Suprapubic skin (tissue), 4 donors: ENCODE results near the gene KEL. TPM values are rescaled to one million over a fixed set of nuclear protein-coding genes. Genes with fewer than 3 reads are reported as not detected.

Experiments
- DNase-seq, 2 donors: peaks; one replicate each; pipeline ENCODE4 v3.0.0-alpha.2; 2019; ENCODE audit warnings: low spot score in 2 of 2
- H3K27ac ChIP-seq: fragments of 200-600 bp; sonication (generic); one replicate; pipeline ENCODE4 v1.5.1; 2019
- H3K27me3 ChIP-seq: fragments of 200-600 bp; sonication (generic); one replicate; pipeline ENCODE4 v1.5.1; 2019
- H3K36me3 ChIP-seq: fragments of 200-600 bp; sonication (generic); one replicate; pipeline ENCODE4 v1.5.1; 2019
- H3K4me1 ChIP-seq: fragments of 200-600 bp; sonication (generic); one replicate; pipeline ENCODE4 v1.5.1; 2019
- H3K4me3 ChIP-seq: fragments of 200-600 bp; sonication (generic); one replicate; pipeline ENCODE4 v1.5.1; 2019; ENCODE audit warnings: mild to moderate bottlenecking
- H3K9me3 ChIP-seq: fragments of 200-600 bp; sonication (generic); one replicate; pipeline ENCODE4 v1.5.1; 2019
- CTCF ChIP-seq, 2 donors: fragments of 200-600 bp in 1 of 2; fragments of 450-650 bp in 1 of 2; sonication (generic) in 1 of 2; IDR thresholded peaks; one replicate each; pipeline ENCODE4 v1.5.1; 2016 to 2019; ENCODE audit warnings: antibody characterized with exemption in 2 of 2, mild to moderate bottlenecking in 1 of 2, moderate library complexity in 1 of 2
- EP300 ChIP-seq: sonication (generic); formaldehyde crosslinking; IDR thresholded peaks from one replicate; pipeline ENCODE4 v1.6.1; 2017; ENCODE audit warnings: antibody characterized with exemption
- POLR2A ChIP-seq, 2 donors: fragments of 450-650 bp; IDR thresholded peaks; one replicate each; pipeline ENCODE4 v1.6.1; 2017; ENCODE audit warnings: antibody characterized with exemption in 2 of 2, mild to moderate bottlenecking in 2 of 2, moderate library complexity in 2 of 2
- POLR2AphosphoS5 ChIP-seq, 3 donors: sonication (generic); formaldehyde crosslinking; IDR thresholded peaks; one replicate each; pipeline ENCODE4 v1.6.1; 2017; ENCODE audit warnings: antibody characterized with exemption in 3 of 3
- WGBS: methylation state at CpG from one replicate; pipeline ENCODE4 v1.1.5; 2018; 5-methylcytosine and 5-hydroxymethylcytosine counted together
- total RNA-seq, 4 donors: library from RNA; depleted of rRNA; stranded (reverse); fragments of >200 nt; gene quantifications; one replicate each; pipeline ENCODE4 v1.1.0, GENCODE V29; 2016

Gene KEL
- total RNA-seq, 4 donors from 2014 or later: 0.32 TPM; not detected in 3

- H3K4me1 ChIP-seq: peaks cover 7% of the 10 kb centered on the region
- peak in 1 of 2 donors; percentile 3 for DNase-seq
- H3K36me3 ChIP-seq: no peaks in the 10 kb centered on the region
- no peak for TF ChIP-seq POLR2AphosphoS5 (IDR thresholded peaks at IDR 0.05)
- TF ChIP-seq EP300: no peak
- no peak for TF ChIP-seq POLR2A (IDR thresholded peaks at IDR 0.05)
- no peak for TF ChIP-seq CTCF (IDR thresholded peaks at IDR 0.05)
- no peak overlapping the region for H3K27ac ChIP-seq
- no peaks in the 10 kb centered on the region for H3K27me3 ChIP-seq
- WGBS: 38% methylated on average over 3 of the region's 3 CpGs
- H3K9me3 ChIP-seq: no peaks in the 10 kb centered on the region
- no peak overlapping the region for H3K4me3 ChIP-seq
Measured at GRCh38 chr7:142913051-142913450, 49.1 kb downstream of the KEL start.

GRCh38 chr7:142910481-142910880, 51.7 kb downstream of the KEL start:
- Histone ChIP-seq H3K27me3 (no peaks in the 10 kb centered on the region), H3K4me3 (no peak overlapping the region), H3K36me3 (no peaks in the 10 kb centered on the region), H3K27ac (no peak overlapping the region), H3K9me3 (no peaks in the 10 kb centered on the region), H3K4me1 (peaks cover 7% of the 10 kb centered on the region)
- TF ChIP-seq POLR2A (IDR thresholded peaks at IDR 0.05): no peak
- TF ChIP-seq POLR2AphosphoS5 (IDR thresholded peaks at IDR 0.05): no peak
- TF ChIP-seq EP300: no peak
- no peak for TF ChIP-seq CTCF (IDR thresholded peaks at IDR 0.05)
- WGBS: 79% methylated on average over 2 of the region's 2 CpGs
- peak in 1 of 2 donors; percentile 16 for DNase-seq

GRCh38 chr7:142910031-142910433, 52.1 kb downstream of the KEL start:
- no peak overlapping the region for H3K27ac ChIP-seq
- WGBS: 48% methylated on average over 2 of the region's 2 CpGs
- TF ChIP-seq EP300 (no peak), CTCF (IDR thresholded peaks at IDR 0.05) (no peak), POLR2AphosphoS5 (IDR thresholded peaks at IDR 0.05) (no peak), POLR2A (IDR thresholded peaks at IDR 0.05) (no peak)
- H3K27me3 ChIP-seq: no peaks in the 10 kb centered on the region
- DNase-seq: no peak
- H3K4me1 ChIP-seq: peaks cover 7% of the 10 kb centered on the region
- no peaks in the 10 kb centered on the region for H3K9me3 ChIP-seq
- no peaks in the 10 kb centered on the region for H3K36me3 ChIP-seq
- no peak overlapping the region for H3K4me3 ChIP-seq

GRCh38 chr7:142908921-142909890, 53.0 kb downstream of the KEL start:
- TF ChIP-seq CTCF (IDR thresholded peaks at IDR 0.05) (peak in 1 of 2 donors; percentile 24), EP300 (no peak), POLR2A (IDR thresholded peaks at IDR 0.05) (no peak), POLR2AphosphoS5 (IDR thresholded peaks at IDR 0.05) (no peak)
- DNase-seq: peak in 1 of 2 donors; percentile 70
- 69% methylated on average over 21 of the region's 21 CpGs for WGBS

GRCh38 chr7:142908290-142908689, 53.9 kb downstream of the KEL start:
- no peak for TF ChIP-seq POLR2AphosphoS5 (IDR thresholded peaks at IDR 0.05)
- TF ChIP-seq POLR2A (IDR thresholded peaks at IDR 0.05): no peak
- TF ChIP-seq EP300: no peak
- TF ChIP-seq CTCF (IDR thresholded peaks at IDR 0.05): no peak
- peak in 1 of 2 donors; percentile 50 for DNase-seq
- 65% methylated on average over 10 of the region's 11 CpGs for WGBS

More at GRCh38 chr7:142908921-142909890, 53.0 kb downstream of the KEL start:
- no peaks in the 10 kb centered on the region for H3K9me3 ChIP-seq
- H3K4me1 ChIP-seq: peaks cover 7% of the 10 kb centered on the region
- H3K36me3 ChIP-seq: no peaks in the 10 kb centered on the region
- H3K27me3 ChIP-seq: no peaks in the 10 kb centered on the region
- no peak overlapping the region for H3K4me3 ChIP-seq
- H3K27ac ChIP-seq: no peak overlapping the region

More at GRCh38 chr7:142908290-142908689, 53.9 kb downstream of the KEL start:
- Histone ChIP-seq H3K36me3 (no peaks in the 10 kb centered on the region), H3K4me1 (peaks cover 7% of the 10 kb centered on the region), H3K27me3 (no peaks in the 10 kb centered on the region), H3K9me3 (no peaks in the 10 kb centered on the region), H3K27ac (no peak overlapping the region), H3K4me3 (no peak overlapping the region)
